Measurements from ENCODE around the gene PSMD2.
A peak's percentile ranks its signal among the peaks of the same experiment; 100 is the strongest.
"Not testable (repeated sequence)": the region's sequence is repeated elsewhere in the genome, so short reads cannot be mapped to it uniquely, and the experiment has no call there.

The PSMD2 gene

GRCh38 chr3:184321666-184322065 is 22.6 kb downstream of the PSMD2 start:
- no peak for DNase-seq

- no peak for DNase-seq
Observed at GRCh38 chr3:184322731-184323487, 23.9 kb downstream of the PSMD2 start.

- DNase-seq = no peak
Observed at GRCh38 chr3:184323696-184324095, 24.7 kb downstream of the PSMD2 start.

- no peak for DNase-seq
Observed at GRCh38 chr3:184325269-184325668, 26.2 kb downstream of the PSMD2 start.

- no peak for DNase-seq
Observed at GRCh38 chr3:184325715-184326369, 26.8 kb downstream of the PSMD2 start.

GRCh38 chr3:184327171-184327570 is 28.1 kb downstream of the PSMD2 start:
- DNase-seq = no peak

- DNase-seq = no peak
Observed at GRCh38 chr3:184328516-184328915, 29.5 kb downstream of the PSMD2 start.

- DNase-seq = no peak
Observed at GRCh38 chr3:184332370-184333090, 33.5 kb downstream of the PSMD2 start.

- DNase-seq = no peak
Observed at GRCh38 chr3:184333190-184333589, 34.1 kb downstream of the PSMD2 start.

- no peak for DNase-seq
Observed at GRCh38 chr3:184333700-184334099, 34.7 kb downstream of the PSMD2 start.

- no peak for DNase-seq
Observed at GRCh38 chr3:184334470-184335158, 35.6 kb downstream of the PSMD2 start.

GRCh38 chr3:184335291-184335660 is 36.2 kb downstream of the PSMD2 start:
- no peak for DNase-seq

GRCh38 chr3:184335661-184336546 is 36.9 kb downstream of the PSMD2 start:
- DNase-seq = peak; percentile 82 to 88

- DNase-seq = peak; percentile 26 to 45
Observed at GRCh38 chr3:184336547-184337398, 37.7 kb downstream of the PSMD2 start.

- DNase-seq = no peak
Observed at GRCh38 chr3:184337399-184337714, 38.3 kb downstream of the PSMD2 start, which contains the start of gene FAM131A. FAM131A (plus strand) TSS chr3:184337600; CDS start chr3:184337631, 31 bp downstream.

GRCh38 chr3:184337981-184338380 is 38.9 kb downstream of the PSMD2 start:
- DNase-seq = no peak

GRCh38 chr3:184338511-184338945 is 39.5 kb downstream of the PSMD2 start:
- DNase-seq = peak; percentile 97 to 98

- DNase-seq = no peak
Observed at GRCh38 chr3:184339001-184339400, 40.0 kb downstream of the PSMD2 start.

- DNase-seq = not testable (repeated sequence)
Observed at GRCh38 chr3:184339451-184340135, 40.6 kb downstream of the PSMD2 start.

GRCh38 chr3:184341925-184342324 is 42.9 kb downstream of the PSMD2 start:
- no peak for DNase-seq

Data from NCI-H2081 (cell line).